NB4 (cell line): ENCODE measurements around the gene MEA1.

ENCODE experiments used
- CTCF ChIP-seq: IDR thresholded peaks from one replicate; pipeline ENCODE4 v1.5.1; 2012; ENCODE audit warnings: low read depth, low read length
- POLR2A ChIP-seq: IDR thresholded peaks from 2 replicates; pipeline ENCODE4 v1.6.1; 2011; ENCODE audit warnings: mild to moderate bottlenecking; ENCODE audit not compliant: insufficient read length; ENCODE audit errors: extremely low read depth

GRCh38 chr6:43026365-43026764 is 12.6 kb upstream of the MEA1 start:
- TF ChIP-seq CTCF (no peak), POLR2A (no peak)
